Body of pancreas (tissue), 4 donors: Measurements from ENCODE around the gene JAML.

Source experiments
- CTCF ChIP-seq, 7 experiments: fragments of 450-650 bp in 4 of 7; fragments of 200-600 bp in 3 of 7; sonication (generic) in 3 of 7; IDR thresholded peaks; one replicate each; pipeline ENCODE4 v1.5.1; 2016 to 2019; ENCODE audit warnings: antibody characterized with exemption in 7 of 7
- POLR2A ChIP-seq, 3 donors: fragments of 450-650 bp; IDR thresholded peaks; one replicate each; pipeline ENCODE4 v1.6.1; 2016; ENCODE audit warnings: antibody characterized with exemption in 3 of 3, mild to moderate bottlenecking in 2 of 3

GRCh38 chr11:118222437-118222836, 2.4 kb downstream of the JAML start:
- TF ChIP-seq CTCF (IDR thresholded peaks at IDR 0.05) (no peak), POLR2A (IDR thresholded peaks at IDR 0.05) (no peak)
